ENCODE results near the gene KRTAP4-8.

DNA sequence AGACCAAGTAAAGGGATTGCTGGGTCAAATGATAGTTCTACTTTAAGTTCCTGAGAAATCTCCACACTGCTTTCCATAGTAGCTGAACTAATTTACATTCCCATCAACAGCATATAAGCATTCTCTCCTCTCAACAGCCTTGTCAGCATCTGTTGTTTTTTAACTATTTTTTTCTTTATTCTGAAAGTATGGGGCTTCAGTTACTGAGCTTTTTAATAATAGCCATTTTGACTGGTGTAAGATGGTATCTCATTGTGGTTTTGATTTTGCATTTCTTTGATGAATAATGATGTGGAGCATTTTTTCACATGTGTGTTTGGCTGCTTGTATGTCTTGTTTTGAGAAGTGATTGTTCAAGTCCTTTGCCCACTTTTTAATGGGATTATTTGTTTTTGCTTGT is 45.4 kb downstream of the KRTAP4-8 start:
- TF ChIP-seq, protein P1, sequence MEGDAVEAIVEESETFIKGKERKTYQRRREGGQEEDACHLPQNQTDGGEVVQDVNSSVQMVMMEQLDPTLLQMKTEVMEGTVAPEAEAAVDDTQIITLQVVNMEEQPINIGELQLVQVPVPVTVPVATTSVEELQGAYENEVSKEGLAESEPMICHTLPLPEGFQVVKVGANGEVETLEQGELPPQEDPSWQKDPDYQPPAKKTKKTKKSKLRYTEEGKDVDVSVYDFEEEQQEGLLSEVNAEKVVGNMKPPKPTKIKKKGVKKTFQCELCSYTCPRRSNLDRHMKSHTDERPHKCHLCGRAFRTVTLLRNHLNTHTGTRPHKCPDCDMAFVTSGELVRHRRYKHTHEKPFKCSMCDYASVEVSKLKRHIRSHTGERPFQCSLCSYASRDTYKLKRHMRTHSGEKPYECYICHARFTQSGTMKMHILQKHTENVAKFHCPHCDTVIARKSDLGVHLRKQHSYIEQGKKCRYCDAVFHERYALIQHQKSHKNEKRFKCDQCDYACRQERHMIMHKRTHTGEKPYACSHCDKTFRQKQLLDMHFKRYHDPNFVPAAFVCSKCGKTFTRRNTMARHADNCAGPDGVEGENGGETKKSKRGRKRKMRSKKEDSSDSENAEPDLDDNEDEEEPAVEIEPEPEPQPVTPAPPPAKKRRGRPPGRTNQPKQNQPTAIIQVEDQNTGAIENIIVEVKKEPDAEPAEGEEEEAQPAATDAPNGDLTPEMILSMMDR (IDR thresholded peaks at IDR 0.05): no peak
- no peak for TF ChIP-seq POLR2A (IDR thresholded peaks at IDR 0.05)

All from uterus (tissue), 2 donors.